ENCODE data around the gene FBXO31.

Gene FBXO31

GRCh38 chr16:87333581-87334331 is 49.8 kb downstream of the FBXO31 start:
- Histone ChIP-seq H3K27ac (ENCODE audit: extremely low read depth, low read depth, low read length) (no peak overlapping the region), H3K9me3 (ENCODE audit: control insufficient read depth, insufficient read depth, low read depth, low read length) (no peaks in the 10 kb centered on the region), H3K36me3 (ENCODE audit: control insufficient read depth in 2 of 2, insufficient read depth in 1 of 2, low read length in 2 of 2) (peaks cover 0 to 78% of the 10 kb centered on the region in 2 experiments; a peak in 1 of 3 replicates), H3K4me3 (ENCODE audit: low read depth, low read length) (no peak overlapping the region), H3K4me1 (ENCODE audit: control insufficient read depth, insufficient read depth, low read length) (no peaks in the 10 kb centered on the region)
- POLR2A ChIA-PET: no interaction called here
- CTCF ChIA-PET: no interaction called here
- TF ChIP-seq ZBTB26 (tag by site-specific recombination; optimal IDR thresholded peaks at IDR 0.05) (no peak), ZNF18 (tag by site-specific recombination; IDR thresholded peaks at IDR 0.05) (no peak), ZNF837 (tag by site-specific recombination; IDR thresholded peaks at IDR 0.05) (no peak), HOXA7 (CRISPR knock-in tag; IDR thresholded peaks at IDR 0.05; ENCODE audit: borderline replicate concordance) (no peak), ZNF776 (tag by site-specific recombination; IDR thresholded peaks at IDR 0.05; ENCODE audit: borderline replicate concordance) (no peak), PBX3 (CRISPR knock-in tag; IDR thresholded peaks at IDR 0.05) (no peak), ZNF248 (tag by site-specific recombination; IDR thresholded peaks at IDR 0.05) (no peak), ZNF626 (tag by site-specific recombination; IDR thresholded peaks at IDR 0.05) (no peak), HOXD13 (CRISPR knock-in tag; IDR thresholded peaks at IDR 0.05; ENCODE audit: borderline replicate concordance) (no peak)

- Histone ChIP-seq H3K9me3 (ENCODE audit: control insufficient read depth, insufficient read depth, low read depth, low read length) (no peaks in the 10 kb centered on the region), H3K27ac (ENCODE audit: extremely low read depth, low read depth, low read length) (no peak overlapping the region), H3K36me3 (ENCODE audit: control insufficient read depth in 2 of 2, insufficient read depth in 1 of 2, low read length in 2 of 2) (peaks cover 0 to 80% of the 10 kb centered on the region in 2 experiments; a peak in 1 of 3 replicates), H3K4me1 (ENCODE audit: control insufficient read depth, insufficient read depth, low read length) (no peaks in the 10 kb centered on the region), H3K4me3 (ENCODE audit: low read depth, low read length) (no peak overlapping the region)
- ChIA-PET POLR2A (no interaction called here), CTCF (no interaction called here)
- no peak for TF ChIP-seq BCL11B (tag by site-specific recombination; IDR thresholded peaks at IDR 0.05; ENCODE audit: low read depth)
- no peak for TF ChIP-seq TSHZ1 (tag by site-specific recombination; IDR thresholded peaks at IDR 0.05; ENCODE audit: borderline replicate concordance)
- TF ChIP-seq ZNF747 (tag by site-specific recombination; IDR thresholded peaks at IDR 0.05): no peak
- no peak for TF ChIP-seq ZNF10 (tag by site-specific recombination; IDR thresholded peaks at IDR 0.05)
- TF ChIP-seq ZNF510 (tag by site-specific recombination; IDR thresholded peaks at IDR 0.05; ENCODE audit: insufficient replicate concordance): no peak
- no peak for TF ChIP-seq ZNF175 (tag by site-specific recombination; IDR thresholded peaks at IDR 0.05)
- no peak for TF ChIP-seq ZNF2 (tag by site-specific recombination; IDR thresholded peaks at IDR 0.05)
- TF ChIP-seq GFI1B (tag by site-specific recombination; IDR thresholded peaks at IDR 0.05): no peak
- TF ChIP-seq ZNF140 (tag by site-specific recombination; IDR thresholded peaks at IDR 0.05): no peak
- no peak for TF ChIP-seq ZNF776 (tag by site-specific recombination; IDR thresholded peaks at IDR 0.05; ENCODE audit: borderline replicate concordance)
- TF ChIP-seq KLF8 (tag by site-specific recombination; IDR thresholded peaks at IDR 0.05): no peak
- no peak for TF ChIP-seq ZFHX2 (tag by site-specific recombination; conservative IDR thresholded peaks at IDR 0.05)
These were observed 50.5 kb downstream of the FBXO31 start for GRCh38 chr16:87333101-87333500.

All from HEK293 (cell line).